ENCODE results near the gene CBX2.

CBX2 gene

GRCh38 chr17:79742951-79743476 is 34.9 kb upstream of the CBX2 start:
- DNase-seq (ENCODE audit: insufficient read length, low spot score) (no peak), FAIRE-seq (no peak)
- no peak for TF ChIP-seq CTCF (IDR thresholded peaks at IDR 0.05; ENCODE audit: insufficient read depth, missing control alignments)

GRCh38 chr17:79743614-79744013 is 34.3 kb upstream of the CBX2 start:
- FAIRE-seq, result no peak
- DNase-seq (ENCODE audit: insufficient read length, low spot score), result no peak
- TF ChIP-seq CTCF (IDR thresholded peaks at IDR 0.05; ENCODE audit: insufficient read depth, missing control alignments), result no peak

GRCh38 chr17:79745641-79746105 is 32.3 kb upstream of the CBX2 start:
- FAIRE-seq (no peak), DNase-seq (ENCODE audit: insufficient read length, low spot score) (no peak)
- no peak for TF ChIP-seq CTCF (IDR thresholded peaks at IDR 0.05; ENCODE audit: insufficient read depth, missing control alignments)

- DNase-seq (ENCODE audit: insufficient read length, low spot score) (no peak), FAIRE-seq (no peak)
- TF ChIP-seq CTCF (IDR thresholded peaks at IDR 0.05; ENCODE audit: insufficient read depth, missing control alignments), result no peak
These were observed 30.9 kb upstream of the CBX2 start for GRCh38 chr17:79746889-79747507.

GRCh38 chr17:79747508-79748294 is 30.2 kb upstream of the CBX2 start:
- DNase-seq (ENCODE audit: insufficient read length, low spot score), result no peak
- no peak for FAIRE-seq
- no peak for TF ChIP-seq CTCF (IDR thresholded peaks at IDR 0.05; ENCODE audit: insufficient read depth, missing control alignments)

GRCh38 chr17:79748295-79749099 is 29.5 kb upstream of the CBX2 start:
- DNase-seq (ENCODE audit: insufficient read length, low spot score) (no peak), FAIRE-seq (no peak)
- TF ChIP-seq CTCF (IDR thresholded peaks at IDR 0.05; ENCODE audit: insufficient read depth, missing control alignments), result no peak
